Peyer's patch (tissue), 4 donors: ENCODE results near the gene CBX1.

ENCODE experiments used
- CTCF ChIP-seq, 6 experiments: fragments of 450-650 bp in 4 of 6; fragments of 200-600 bp in 2 of 6; sonication (generic) in 1 of 6; IDR thresholded peaks; one replicate each; pipeline ENCODE4 v1.5.1; 2017 to 2019; ENCODE audit warnings: antibody characterized with exemption in 6 of 6, mild to moderate bottlenecking in 3 of 6, moderate library complexity in 1 of 6
- POLR2A ChIP-seq, 2 donors: fragments of 450-650 bp; IDR thresholded peaks; one replicate each; pipeline ENCODE4 v1.5.1; 2017; ENCODE audit warnings: antibody characterized with exemption in 2 of 2, mild to moderate bottlenecking in 2 of 2, moderate library complexity in 2 of 2

DNA sequence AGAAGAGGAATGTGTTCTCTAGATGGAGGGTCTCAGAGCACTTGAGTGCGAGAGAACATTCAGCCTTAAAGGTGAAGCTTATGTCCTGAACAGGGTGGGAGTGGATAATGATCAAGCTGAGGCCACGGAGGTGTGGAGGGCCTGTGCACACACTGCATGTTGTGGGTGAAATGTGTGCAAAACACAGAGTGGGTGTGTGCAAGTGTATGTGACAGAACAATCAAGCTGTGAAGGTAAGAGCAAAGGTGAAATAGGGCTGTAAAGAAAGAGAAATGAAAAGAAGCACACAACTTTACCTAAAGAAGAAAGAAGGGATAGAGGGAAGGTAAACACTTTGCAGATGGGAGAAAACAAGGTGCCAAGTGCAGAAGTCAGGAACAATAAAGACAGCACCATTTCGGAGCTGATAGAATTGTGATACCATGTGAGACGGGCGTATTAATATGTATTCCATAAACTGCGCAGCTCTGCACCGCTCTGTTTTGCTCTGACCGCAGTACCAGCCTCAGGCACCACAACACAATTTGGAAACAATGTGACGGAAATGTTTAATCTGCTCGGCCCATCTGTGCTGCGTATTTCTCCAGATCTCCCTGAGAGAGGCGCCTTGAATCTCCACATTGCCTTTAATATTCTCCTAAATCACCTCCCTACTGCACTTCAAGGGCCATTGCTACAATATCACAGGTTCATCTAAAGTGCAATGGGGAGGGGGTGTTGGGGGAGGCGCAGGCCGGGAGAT lies 46.9 kb upstream of the CBX1 start:
- no peak for TF ChIP-seq CTCF (IDR thresholded peaks at IDR 0.05)
- TF ChIP-seq POLR2A (IDR thresholded peaks at IDR 0.05), result no peak
